HG02852 (cell line): Measurements from ENCODE around the gene HAUS1.

Experiments
- ATAC-seq: cut with Tn5 transposase; IDR thresholded peaks from one replicate; pipeline ENCODE4 v1.9.1; 2021; ENCODE audit warnings: mild to moderate bottlenecking, moderate library complexity; ENCODE audit not compliant: unreplicated experiment

Gene HAUS1, protein sequence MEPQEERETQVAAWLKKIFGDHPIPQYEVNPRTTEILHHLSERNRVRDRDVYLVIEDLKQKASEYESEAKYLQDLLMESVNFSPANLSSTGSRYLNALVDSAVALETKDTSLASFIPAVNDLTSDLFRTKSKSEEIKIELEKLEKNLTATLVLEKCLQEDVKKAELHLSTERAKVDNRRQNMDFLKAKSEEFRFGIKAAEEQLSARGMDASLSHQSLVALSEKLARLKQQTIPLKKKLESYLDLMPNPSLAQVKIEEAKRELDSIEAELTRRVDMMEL

DNA sequence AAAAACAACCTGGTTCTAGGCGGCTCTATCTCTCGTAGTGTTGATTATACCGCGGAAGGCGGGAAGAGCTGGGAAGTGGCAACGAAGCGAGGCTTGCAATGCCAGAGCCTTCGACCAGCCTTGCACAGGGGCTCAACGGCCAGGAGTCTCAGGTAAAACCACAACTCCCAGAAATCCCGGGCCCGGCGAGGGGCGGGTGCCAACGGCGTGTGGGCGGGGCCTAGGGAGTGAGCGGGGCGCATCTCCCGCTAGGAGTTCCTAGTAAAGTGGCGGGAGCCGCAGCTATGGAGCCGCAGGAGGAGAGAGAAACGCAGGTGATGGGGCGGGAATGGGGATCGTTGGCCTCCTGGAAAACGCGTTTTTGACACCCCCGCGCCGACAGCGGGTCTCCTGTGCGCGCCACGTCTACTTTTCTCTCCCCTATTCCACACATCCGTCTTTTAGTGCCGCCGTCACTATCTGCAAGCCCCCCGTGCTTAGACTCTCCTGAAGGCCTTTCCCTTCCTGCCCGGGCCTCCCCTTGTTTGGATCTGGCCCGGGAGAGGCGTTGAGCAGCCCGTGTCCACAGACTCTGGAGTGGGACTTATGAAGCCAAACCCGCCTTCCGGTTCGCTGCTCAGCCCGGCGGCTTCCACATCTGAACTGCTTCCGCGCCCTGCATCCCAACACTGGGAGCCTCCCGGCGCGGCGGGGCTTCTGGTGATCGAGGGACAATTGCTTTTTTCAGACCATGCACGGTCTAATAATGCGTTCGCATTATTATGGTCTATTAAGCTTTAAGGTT, at the start of gene HAUS1:
Gene HAUS1 (plus strand): TSS at position 258 of the 784 bp plus-strand sequence. CDS start 27 bp downstream, at position 285.
- ATAC-seq, result peak; percentile 96

DNA sequence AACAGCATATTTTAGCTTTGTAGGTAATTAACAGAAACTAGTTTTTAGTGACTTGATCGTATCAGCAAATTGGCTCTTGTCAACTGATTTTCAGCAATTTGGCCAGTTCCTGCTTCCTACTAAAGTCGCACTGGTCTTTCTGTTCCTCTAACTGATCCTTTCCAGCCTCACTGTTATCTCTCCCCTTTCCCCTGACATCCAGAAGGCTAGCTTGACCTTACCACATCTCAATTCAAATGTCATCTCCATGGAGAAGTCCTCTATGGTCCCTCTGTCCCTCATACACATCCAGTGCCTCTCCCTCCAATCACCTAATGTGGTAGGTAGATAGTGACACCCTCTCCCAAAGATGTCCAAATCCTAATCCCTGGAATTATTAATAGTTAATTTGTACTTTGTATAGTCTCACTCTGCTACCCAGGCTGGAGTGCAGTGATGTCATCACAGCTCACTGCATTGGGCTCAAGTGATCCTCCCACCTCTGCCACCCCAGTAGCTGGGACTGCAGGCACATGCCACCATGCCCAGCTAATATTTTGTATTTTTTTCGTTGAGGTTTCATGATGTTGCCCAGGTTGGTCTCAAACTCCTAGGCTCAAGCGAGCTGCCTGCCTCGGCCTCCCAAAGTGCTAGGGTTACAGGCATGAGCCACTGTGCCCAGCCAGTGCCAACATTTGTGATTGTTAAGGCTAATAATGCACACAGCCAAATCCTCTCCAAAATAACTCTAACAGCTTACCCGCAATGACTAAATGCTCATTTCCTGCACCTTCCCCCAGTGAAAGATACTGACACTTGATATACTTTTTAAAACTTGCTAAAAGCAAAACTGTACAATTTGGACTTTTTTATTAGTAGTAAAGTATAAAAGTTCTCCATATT, 49.0 kb upstream of the HAUS1 start:
- ATAC-seq, result no peak

DNA sequence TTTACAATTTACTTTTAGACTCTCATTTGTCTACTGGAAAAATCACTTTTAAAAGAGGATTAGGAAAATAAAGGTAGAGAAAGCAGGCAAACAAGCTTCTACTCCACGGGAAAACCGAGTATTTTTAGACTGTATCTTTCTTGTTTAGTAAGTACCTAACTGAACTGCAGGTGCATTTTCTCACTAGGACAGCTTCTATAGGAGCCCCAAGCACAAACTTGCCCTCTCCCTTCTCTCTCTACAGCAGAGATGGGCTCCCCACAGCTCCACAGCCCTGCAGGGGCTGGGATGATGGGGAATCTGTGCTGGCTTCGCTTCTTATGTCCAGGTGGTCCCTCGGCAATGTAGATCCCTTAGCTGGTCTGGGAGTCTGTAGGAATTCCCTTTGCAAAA, 48.4 kb upstream of the HAUS1 start:
- no peak for ATAC-seq

DNA sequence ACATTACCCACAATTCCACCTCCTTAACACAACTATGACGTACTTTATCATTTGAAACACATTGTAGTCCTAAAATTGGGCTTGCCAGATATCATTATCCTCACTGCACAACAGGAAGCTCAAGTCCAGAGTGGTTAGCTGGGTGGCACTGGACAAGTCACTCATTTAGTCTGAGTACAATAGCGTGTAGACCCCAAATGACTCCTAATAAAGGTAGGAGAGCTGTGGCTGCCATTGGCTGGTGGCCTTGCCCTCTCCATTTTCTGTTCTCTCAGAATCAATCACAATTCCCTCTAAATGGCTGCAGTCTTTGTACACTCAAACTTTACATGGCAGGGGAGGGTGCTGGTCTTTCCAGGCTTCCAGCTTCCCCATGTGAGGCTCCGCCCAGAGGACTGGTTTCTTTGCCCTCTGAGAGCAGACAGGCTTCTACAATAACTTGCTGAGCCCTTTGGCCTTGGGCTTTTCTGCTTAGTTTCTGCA, 43.8 kb upstream of the HAUS1 start:
- no peak for ATAC-seq

DNA sequence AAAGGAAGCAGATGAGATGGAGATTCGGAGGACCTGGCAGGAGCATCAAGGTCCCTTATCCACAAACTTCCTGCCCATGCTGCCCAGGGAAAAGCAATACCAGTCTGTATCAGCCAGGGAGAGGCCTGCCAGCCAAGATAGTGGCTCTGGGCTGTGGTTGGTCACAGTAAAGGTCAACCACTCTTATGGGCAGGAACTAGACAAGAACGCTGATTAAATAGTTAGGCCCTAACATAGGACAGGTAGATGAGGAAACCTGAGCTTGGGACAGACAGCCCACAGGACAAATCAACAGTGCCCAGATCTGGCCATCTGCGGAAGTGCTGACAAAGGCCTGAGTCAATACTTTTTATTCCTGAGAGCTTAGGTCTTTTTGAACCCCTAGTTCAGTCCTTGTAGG, 42.8 kb upstream of the HAUS1 start:
- ATAC-seq, result no peak

DNA sequence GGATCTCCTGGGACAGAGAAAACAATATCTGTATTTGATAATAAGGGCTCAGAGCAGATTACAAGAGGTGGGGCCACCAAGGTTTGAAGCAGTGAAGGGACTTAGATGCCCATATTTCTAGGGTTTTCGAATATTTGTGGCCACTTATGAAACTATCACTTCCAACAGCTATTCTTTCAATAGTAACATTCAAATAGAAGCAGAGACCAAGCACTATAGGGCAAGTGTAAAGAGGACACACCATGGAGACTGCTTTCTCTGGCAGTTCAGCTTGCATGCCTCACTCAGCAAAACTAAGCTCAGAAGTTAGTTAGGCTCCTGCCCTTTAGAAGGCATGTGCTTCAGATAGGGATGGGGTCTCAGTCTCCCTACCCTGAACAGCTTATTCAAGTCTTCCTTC, 42.4 kb upstream of the HAUS1 start:
- ATAC-seq, result no peak

DNA sequence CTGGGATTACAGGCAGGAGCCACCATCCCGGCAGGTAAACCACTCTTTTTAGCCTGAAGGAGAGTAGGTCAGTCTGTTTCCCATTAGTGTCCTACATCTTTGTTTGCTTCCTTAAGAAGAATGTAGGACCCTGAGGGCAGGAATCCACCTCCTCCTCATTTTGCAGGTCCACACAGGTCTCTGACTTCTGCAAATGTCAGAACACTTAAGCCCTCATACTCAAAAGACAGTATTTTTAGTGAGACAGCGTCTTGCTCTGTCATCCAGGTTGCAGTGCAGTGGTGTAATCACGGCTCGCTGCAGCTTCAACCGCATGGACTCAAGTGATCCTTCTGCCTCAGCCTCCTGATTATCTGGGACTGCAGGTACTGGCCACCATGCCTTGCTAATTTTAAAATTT, 41.4 kb upstream of the HAUS1 start:
- no peak for ATAC-seq

DNA sequence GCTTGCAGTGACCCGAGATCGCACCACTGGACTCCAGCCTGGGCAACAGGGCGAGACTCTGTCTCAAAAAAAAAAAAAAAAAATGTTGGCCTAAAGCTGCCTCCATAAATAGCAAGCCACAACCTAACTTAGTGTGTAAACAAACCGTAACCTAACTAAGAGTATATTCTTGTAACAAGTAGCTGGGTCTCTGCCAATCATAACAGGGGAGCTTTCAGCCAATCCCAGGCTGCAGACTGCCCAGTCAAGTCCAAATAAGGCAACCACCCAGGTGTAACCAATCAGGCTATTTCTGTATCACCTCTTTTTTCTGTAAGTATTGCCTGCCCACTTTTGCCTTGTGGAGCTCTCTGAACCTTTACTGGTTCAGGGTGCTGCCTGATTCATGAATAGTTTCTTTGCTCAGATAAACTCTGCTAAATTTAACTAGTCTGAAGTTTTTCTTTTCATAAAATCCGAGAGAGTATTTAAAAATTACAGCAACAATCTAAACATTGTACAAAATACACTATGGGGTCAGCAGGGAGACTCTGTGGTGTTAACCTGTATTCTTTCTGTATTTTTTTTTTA, 36.7 kb upstream of the HAUS1 start:
- no peak for ATAC-seq

DNA sequence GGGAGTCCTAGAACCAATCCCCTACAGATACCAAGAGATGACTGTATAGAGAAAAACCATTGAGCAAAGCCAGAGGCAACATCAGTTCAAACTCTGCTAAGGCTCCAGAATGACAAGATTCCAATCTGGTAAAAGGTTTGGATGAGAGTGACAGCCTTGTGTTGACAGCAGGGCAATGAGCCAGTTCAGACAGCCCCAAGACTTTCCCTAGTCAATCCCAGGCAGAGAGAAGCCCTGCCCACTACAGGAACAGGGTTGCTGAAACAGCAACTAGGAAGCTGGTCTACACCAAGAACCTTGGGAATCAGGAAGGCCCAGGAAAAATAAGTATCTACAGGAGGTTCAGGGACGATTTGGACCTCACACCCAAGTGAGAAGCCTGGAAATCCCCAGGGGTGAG, 35.4 kb upstream of the HAUS1 start:
- no peak for ATAC-seq

DNA sequence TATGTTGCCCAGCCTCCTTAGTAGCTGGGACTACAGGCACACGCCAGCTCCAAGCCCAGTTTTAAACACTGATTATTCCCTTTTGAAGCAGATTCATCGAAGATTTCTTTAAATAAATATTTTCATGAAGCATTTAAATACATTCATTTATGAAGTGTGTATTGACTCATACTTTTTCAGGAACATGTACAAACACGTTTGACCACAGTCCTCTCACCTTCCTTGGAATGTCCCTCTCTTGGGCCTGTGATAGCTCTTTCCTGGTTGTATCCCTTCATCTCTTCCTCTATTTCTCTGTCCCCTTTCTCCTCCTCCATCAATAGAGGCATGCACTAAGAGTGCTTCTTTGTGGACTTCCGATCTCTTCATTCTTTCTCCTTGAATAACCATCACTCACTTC, 34.7 kb upstream of the HAUS1 start:
- no peak for ATAC-seq

DNA sequence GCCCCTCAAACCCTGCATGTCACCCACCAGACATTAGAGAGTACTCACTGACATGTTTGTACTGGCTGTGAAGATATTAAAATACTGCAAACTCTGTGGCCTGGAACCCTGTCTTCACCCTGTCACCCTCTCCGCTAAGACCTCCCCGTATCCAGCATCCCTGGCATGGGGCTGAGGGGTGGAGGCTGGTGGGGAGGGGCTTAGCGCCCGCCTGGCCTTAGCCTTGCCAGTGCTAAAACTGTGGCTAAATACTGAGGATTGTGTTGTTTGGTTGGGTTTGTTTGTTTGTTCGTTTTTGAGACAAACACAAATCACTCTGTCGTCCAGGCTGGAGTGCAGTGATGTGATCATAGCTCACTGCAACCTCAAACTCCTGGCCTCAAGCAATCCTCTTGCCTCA, 34.0 kb upstream of the HAUS1 start:
- ATAC-seq, result no peak

DNA sequence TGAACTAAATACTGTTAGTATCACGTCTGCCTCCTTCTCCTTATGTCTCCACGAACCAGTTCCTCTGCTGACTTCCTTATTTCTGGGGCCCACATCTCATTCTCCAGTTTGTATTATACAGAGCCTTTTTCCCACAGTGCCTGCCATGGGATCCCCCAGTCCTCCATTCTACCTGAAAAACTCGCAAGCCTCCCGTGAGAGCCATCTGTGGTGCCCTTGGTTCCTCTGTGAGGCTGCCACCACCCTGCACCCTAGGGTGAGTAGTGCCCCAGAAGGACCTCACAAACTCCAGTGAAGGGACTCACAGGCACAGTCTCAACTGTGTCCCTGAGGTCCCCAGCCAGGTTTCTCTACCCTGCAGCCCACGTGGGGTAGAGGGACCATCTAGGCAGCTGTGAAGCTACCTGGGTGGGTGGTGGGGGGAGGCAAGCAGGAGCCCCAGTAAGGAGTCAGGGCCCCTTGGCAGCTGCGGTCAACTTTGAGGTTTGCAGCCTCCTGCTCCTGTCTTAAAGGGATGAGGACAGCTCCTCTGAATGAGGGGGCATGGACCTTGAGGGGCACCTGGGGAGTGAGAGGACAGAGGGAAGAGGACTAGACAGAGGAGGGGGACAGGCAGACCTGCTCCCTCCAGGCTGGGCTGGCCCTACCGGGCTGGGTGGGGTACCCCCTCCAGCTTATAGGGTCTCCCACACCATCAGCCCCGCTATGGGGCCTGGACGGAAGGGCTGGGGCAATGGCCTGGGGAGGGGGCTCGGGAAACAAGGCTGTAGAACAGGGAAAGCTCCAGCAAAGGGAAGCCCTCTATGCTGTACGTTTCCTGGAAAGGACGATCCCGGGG, 33.2 kb upstream of the HAUS1 start:
- ATAC-seq, result no peak

DNA sequence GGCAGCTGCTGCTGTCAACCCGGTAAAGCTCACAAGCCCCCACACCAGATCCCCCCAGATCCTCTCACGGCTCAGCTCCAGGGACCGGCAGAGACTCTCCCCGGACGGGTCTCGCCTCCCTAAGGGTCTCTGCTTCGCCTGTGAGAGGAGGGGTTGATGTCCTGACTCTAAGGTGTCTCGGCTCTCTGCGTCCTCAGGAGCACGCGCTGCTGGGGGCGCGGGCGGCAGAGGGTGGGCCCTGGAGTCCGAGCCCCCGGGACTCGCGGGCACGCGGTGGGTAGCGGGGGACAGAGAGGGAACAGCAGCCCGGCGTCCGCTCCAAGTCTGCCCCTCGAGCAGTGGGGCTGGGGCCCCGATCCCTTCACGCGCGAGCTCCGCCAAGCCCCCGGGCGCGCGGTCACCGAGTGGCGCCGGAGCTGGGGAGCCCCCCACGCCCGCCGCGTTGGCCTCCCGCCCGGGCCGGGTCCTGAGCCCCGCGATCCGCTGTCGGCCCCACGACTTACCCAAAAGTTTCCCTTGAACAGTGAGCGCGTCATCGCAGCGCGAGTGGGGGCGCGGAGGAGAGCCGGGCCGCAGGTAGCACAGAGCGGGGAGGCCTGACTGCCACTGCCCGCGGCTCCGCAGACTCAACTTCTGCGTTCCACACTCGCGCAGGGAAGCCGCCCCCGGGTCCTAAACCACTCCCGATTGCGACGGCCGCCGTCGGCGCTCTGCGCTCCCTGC, 32.4 kb upstream of the HAUS1 start, which contains the start of gene PSTPIP2:
Gene PSTPIP2 (minus strand): TSS at position 608 of the 723 bp plus-strand sequence. CDS start 72 bp downstream, at position 536.
- peak; percentile 58 for ATAC-seq

DNA sequence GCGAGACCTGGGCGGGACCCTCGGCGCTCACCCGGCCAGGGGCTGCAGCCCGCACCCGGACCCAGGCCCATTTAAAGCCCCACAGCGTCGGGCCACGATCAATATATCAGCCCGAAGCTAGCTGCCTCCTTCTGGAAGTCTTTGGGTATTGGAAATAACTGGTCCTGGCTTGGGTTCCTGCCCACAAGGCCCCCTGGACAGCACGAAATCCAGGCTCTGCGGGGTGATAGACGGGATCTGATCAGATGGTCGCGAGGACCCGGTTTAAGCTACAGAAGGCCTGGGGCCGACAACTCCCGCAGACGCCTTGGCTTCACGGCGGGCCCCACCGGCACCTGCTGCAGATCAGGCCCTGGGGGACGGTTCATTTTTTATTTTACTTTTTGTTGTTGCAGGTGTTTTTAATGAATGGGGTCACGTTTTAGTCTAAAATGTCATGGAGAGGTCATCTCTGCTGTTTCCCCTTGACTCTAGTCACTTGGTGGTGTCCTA, 31.8 kb upstream of the HAUS1 start:
- no peak for ATAC-seq

DNA sequence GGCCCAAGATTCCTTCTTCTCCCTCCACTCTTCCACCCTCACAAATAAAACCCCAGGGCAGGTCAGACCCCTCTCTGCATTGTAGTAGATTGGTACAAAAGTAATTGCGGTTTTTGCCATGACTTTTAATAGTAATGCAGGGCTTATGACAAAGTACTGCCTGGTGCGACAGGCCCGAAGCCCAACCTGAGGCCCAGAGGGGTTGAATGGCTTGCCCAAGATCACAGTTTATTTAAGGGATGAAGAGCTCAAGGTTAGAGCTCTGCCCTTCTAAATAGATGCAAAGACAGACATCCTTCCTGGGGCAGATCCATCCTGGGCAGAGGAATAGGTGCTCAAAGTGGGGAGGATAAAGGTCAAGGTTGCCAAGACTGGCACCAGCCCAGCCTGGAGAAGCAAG, 31.2 kb upstream of the HAUS1 start:
- no peak for ATAC-seq

DNA sequence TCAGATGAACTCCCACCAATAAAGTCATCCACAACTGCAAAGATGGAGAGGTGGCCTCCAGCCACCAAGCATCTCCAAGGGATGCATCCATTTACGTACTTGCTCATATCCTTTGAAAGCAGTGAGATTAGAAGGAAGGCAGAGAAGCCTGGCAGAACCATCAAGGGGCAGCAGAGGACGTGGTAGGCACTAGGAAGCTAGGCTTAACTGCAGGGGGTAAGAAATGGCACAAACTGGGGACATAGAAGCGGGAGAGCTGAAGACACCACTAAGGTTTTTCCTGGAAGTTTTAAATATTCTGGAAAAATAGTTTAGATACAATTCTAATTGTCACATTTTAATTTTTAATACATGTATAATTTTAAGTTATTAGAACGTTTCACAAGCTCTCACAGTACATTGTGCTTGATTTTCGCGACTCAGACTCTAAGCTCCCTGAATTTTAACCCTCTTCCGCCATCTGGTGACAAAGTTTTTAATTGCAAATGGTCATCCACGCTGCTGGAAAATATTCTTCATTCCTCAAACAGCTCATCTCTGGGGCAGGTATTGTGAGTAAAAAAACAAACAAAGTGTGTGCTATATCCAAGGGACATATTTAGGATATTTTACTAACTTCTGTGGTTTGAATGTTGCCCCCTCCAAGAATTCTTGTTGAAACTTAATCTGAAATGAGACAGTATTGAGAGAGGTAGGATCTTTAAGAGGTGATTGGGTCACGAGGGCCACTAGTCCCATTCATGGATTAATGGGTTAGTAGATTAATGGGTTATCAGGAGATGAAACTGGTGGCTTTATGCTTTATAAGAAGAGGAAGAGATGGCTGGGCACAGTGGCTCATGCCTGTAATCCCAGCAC, 30.5 kb upstream of the HAUS1 start:
- no peak for ATAC-seq

DNA sequence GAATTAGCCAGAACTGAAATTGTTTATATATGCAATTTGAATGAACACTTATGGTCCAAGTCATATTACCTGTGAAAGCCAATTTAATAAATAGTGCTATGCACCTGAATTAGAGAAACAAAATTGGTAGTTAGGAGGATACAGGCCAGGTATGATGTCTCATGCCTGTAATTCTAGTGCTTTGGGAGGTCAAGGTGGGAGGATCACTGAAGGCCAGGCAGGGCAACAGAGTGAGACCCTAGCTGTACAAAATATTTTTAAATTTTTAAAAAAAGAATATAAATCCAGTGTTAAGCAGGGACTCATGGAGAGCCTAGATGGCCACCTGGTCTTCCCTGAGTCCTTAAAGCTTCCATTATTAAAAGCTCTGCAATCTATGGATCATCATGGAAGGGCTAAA, 24.8 kb upstream of the HAUS1 start:
- ATAC-seq, result no peak

DNA sequence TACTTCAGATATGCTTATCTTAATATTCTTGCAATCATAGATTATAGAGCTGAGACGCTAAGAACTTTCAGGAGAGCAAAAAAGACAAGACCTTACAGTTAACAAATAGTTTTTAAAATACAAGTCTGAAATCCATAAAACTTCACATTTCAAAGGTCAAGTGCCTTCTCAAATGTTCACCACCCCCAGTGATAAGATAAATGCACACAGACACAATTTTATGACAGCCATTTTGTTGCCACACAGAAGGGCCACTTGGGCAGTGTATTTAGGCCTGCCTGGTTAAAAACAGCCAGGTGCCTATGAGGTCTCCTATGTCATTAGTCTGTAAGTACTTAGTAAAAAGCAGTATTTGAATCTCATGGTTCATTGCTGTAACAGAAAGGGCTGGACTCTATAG, 24.0 kb upstream of the HAUS1 start:
- ATAC-seq, result no peak
